SK-N-SH (cell line): ENCODE data around the gene OR6K3. TPM values are rescaled to one million over a fixed set of nuclear protein-coding genes. Genes with fewer than 3 reads are reported as not detected.
"Not testable (repeated sequence)": the region's sequence is repeated elsewhere in the genome, so short reads cannot be mapped to it uniquely, and the experiment has no call there.

ENCODE experiments used
- CTCF ChIA-PET: fragments of 300-600, 350-600 bp; formaldehyde crosslinking; extraction: SDS; loops from one replicate; lab custom pipeline; 2021; lab: Yijun Ruan, JAX
- POLR2A ChIA-PET: fragments of 350-600 bp; sonication (Branson Sonifier 250); formaldehyde crosslinking; extraction: SDS; loops from one replicate; lab custom pipeline; 2020; ENCODE audit warnings: antibody characterized with exemption, inconsistent platforms; lab: Yijun Ruan, JAX
- DNase-seq: peaks from one replicate; pipeline ENCODE4 v3.0.0; 2012
- H2AFZ ChIP-seq: fragments of 200-600 bp; sonication (generic); 2 replicates; pipeline ENCODE4 v1.8.1; 2016; ENCODE audit warnings: antibody characterized with exemption, mild to moderate bottlenecking, low read depth
- H3F3A ChIP-seq: fragments of 200-600 bp; sonication (generic); replicated peaks from 2 replicates; pipeline ENCODE3; 2016; ENCODE audit warnings: antibody characterized with exemption, mild to moderate bottlenecking; ENCODE audit not compliant: insufficient read depth
- H3K27ac ChIP-seq, 2 experiments: fragments of 200-500 bp in 1 of 2; fragments of 200-600 bp in 1 of 2; sonication (Bioruptor generic) in 1 of 2; sonication (generic), shearing (Covaris generic) in 1 of 2; 2 replicates each; pipeline versions ENCODE4 v1.5.1 to v1.6.1; 2014 to 2016; ENCODE audit warnings: low read depth in 2 of 2, inconsistent platforms in 1 of 2, low read length in 1 of 2, mild to moderate bottlenecking in 1 of 2, mixed read lengths in 1 of 2
- H3K27me3 ChIP-seq: fragments of 200-600 bp; sonication (generic), shearing (Covaris generic); 2 replicates; pipeline ENCODE4 v1.6.1; 2016; ENCODE audit warnings: mixed run types; ENCODE audit not compliant: insufficient read depth
- H3K36me3 ChIP-seq, 2 experiments: fragments of 200-500 bp in 1 of 2; fragments of 200-600 bp in 1 of 2; sonication (Bioruptor generic) in 1 of 2; sonication (generic) in 1 of 2; replicated peaks in 1 of 2; 2 replicates each; pipeline versions ENCODE3 to v1.5.1; 2014 to 2016; ENCODE audit warnings: low read length in 1 of 2, mild to moderate bottlenecking in 1 of 2; ENCODE audit not compliant: insufficient read depth in 2 of 2, control insufficient read depth in 1 of 2
- H3K4me1 ChIP-seq, 2 experiments: fragments of 200-500 bp in 1 of 2; fragments of 200-600 bp in 1 of 2; sonication (Bioruptor generic) in 1 of 2; sonication (generic), shearing (Covaris generic) in 1 of 2; 2 replicates each; pipeline versions ENCODE4 v1.5.1 to v1.6.1; 2014 to 2016; ENCODE audit warnings: low read depth in 1 of 2, low read length in 1 of 2, mixed run types in 1 of 2; ENCODE audit not compliant: insufficient read depth in 2 of 2, control insufficient read depth in 1 of 2
- H3K4me2 ChIP-seq: fragments of 200-600 bp; sonication (generic), shearing (Covaris generic); 2 replicates; pipeline ENCODE4 v1.6.1; 2017; ENCODE audit warnings: mixed run types
- H3K4me3 ChIP-seq, 2 experiments: fragments of 200-500 bp in 1 of 2; fragments of 200-600 bp in 1 of 2; sonication (Bioruptor generic) in 1 of 2; sonication (generic), shearing (Covaris generic) in 1 of 2; 2 replicates each; pipeline versions ENCODE4 v1.5.1 to v1.8.1; 2014 to 2016; ENCODE audit warnings: low read depth in 2 of 2, inconsistent platforms in 1 of 2, low read length in 1 of 2, mild to moderate bottlenecking in 1 of 2, mixed read lengths in 1 of 2, moderate library complexity in 1 of 2
- H3K79me2 ChIP-seq: fragments of 200-600 bp; sonication (generic); 2 replicates; pipeline ENCODE4 v1.8.1; 2017; ENCODE audit warnings: mild to moderate bottlenecking; ENCODE audit not compliant: insufficient read depth
- H3K9ac ChIP-seq: fragments of 200-600 bp; sonication (generic); 2 replicates; pipeline ENCODE4 v1.6.1; 2017; ENCODE audit warnings: mixed run types
- H3K9me2 ChIP-seq: fragments of 200-600 bp; sonication (generic); 2 replicates; pipeline ENCODE4 v1.6.1; 2017; ENCODE audit warnings: mixed run types
- H3K9me3 ChIP-seq: fragments of 200-600 bp; sonication (generic); 2 replicates; pipeline ENCODE4 v1.6.1; 2017; ENCODE audit warnings: mixed run types, mild to moderate bottlenecking, moderate library complexity
- H4K20me1 ChIP-seq: fragments of 200-600 bp; sonication (generic); 2 replicates; pipeline ENCODE4 v1.6.1; 2017; ENCODE audit warnings: mild to moderate bottlenecking, mixed run types; ENCODE audit not compliant: insufficient read depth
- CTCF ChIP-seq: fragments of 200-600 bp; sonication (generic); IDR thresholded peaks from 2 replicates; pipeline ENCODE4 v1.6.1; 2017; ENCODE audit warnings: antibody characterized with exemption, mild to moderate bottlenecking, moderate library complexity
- EZH2phosphoT487 ChIP-seq: fragments of 200-600 bp; sonication (generic); IDR thresholded peaks from 2 replicates; pipeline ENCODE4 v1.6.1; 2017; ENCODE audit warnings: low read depth, mixed run types, mild to moderate bottlenecking, antibody characterized with exemption, moderate library complexity, borderline replicate concordance
- FOXJ3 ChIP-seq: sonication (generic); formaldehyde crosslinking; IDR thresholded peaks from 2 replicates; pipeline ENCODE4 v1.5.1; 2020; ENCODE audit warnings: mild to moderate bottlenecking, missing genetic modification reagents
- FOXM1 ChIP-seq: IDR thresholded peaks from 2 replicates; pipeline ENCODE4 v1.4.0; 2012; ENCODE audit warnings: low read depth, mild to moderate bottlenecking
- IRF3 ChIP-seq: fragments of 150-350 bp; IDR thresholded peaks from 2 replicates; pipeline ENCODE4 v1.6.1; 2016; ENCODE audit warnings: mild to moderate bottlenecking, low read depth, low read length
- JUND ChIP-seq: IDR thresholded peaks from 2 replicates; pipeline ENCODE4 v1.4.0; 2012
- MAX ChIP-seq: IDR thresholded peaks from 2 replicates; pipeline ENCODE4 v1.4.0; 2012; ENCODE audit warnings: low read depth
- NRF1 ChIP-seq: IDR thresholded peaks from 2 replicates; pipeline ENCODE4 v1.6.1; 2012; ENCODE audit warnings: low read depth, mild to moderate bottlenecking, low read length
- PBX3 ChIP-seq: IDR thresholded peaks from 2 replicates; pipeline ENCODE4; 2012
- RAD21 ChIP-seq: IDR thresholded peaks from 2 replicates; pipeline ENCODE4 v1.6.1; 2012; ENCODE audit warnings: mild to moderate bottlenecking, low read length
- RFX5 ChIP-seq: IDR thresholded peaks from 2 replicates; pipeline ENCODE4 v1.6.1; 2012; ENCODE audit warnings: mild to moderate bottlenecking, improper control_type of control experiment, low read length
- RXRA ChIP-seq: IDR thresholded peaks from 2 replicates; pipeline ENCODE4 v1.4.0; 2012; ENCODE audit warnings: low read depth, mild to moderate bottlenecking, borderline replicate concordance
- SMC3 ChIP-seq: IDR thresholded peaks from 2 replicates; pipeline ENCODE4 v1.6.1; 2012; ENCODE audit warnings: low read depth, low read length, improper control_type of control experiment
- TAF1 ChIP-seq: IDR thresholded peaks from 2 replicates; pipeline ENCODE4 v1.6.1; 2012; ENCODE audit warnings: low read depth, mild to moderate bottlenecking, low read length, moderate library complexity, borderline replicate concordance
- TCF12 ChIP-seq: IDR thresholded peaks from 2 replicates; pipeline ENCODE4 v1.4.0; 2012
- USF1 ChIP-seq: IDR thresholded peaks from 2 replicates; pipeline ENCODE4 v1.4.0; 2012; ENCODE audit warnings: low read depth, borderline replicate concordance
- WGBS: methylation state at CpG from one replicate; pipeline ENCODE4 v1.1.6; 2017; ENCODE audit warnings: low lambda C conversion rate; 5-methylcytosine and 5-hydroxymethylcytosine counted together
- polyA plus RNA-seq, 3 experiments: library from polyadenylated mRNA; depleted of rRNA; stranded (reverse); fragments of >200 nt; gene quantifications; 2 replicates each; pipeline ENCODE4 v1.2.3, GENCODE V29; 2012

OR6K3 gene
- polyA plus RNA-seq, 1 of the 3 experiments (the other 2 are of a cell fraction), result not detected

GRCh38 chr1:158691907-158692306 is 28.6 kb downstream of the OR6K3 start:
- no peaks in the 10 kb centered on the region for H3K36me3 ChIP-seq
- no peaks in the 10 kb centered on the region for H3F3A ChIP-seq
- H3K79me2 ChIP-seq, result no peaks in the 10 kb centered on the region
- no peak overlapping the region for H3K4me3 ChIP-seq
- DNase-seq, result no peak
- no peak overlapping the region for H3K9ac ChIP-seq
- H4K20me1 ChIP-seq, result no peaks in the 10 kb centered on the region
- no peaks in the 10 kb centered on the region for H3K9me3 ChIP-seq
- no peak overlapping the region for H2AFZ ChIP-seq
- 0 out of 2 replicates have a peak, but pooled peaks cover 4% of the 10 kb centered on the region for H3K27me3 ChIP-seq
- H3K27ac ChIP-seq, result no peak overlapping the region
- CTCF ChIA-PET, result no interaction called here
- TF ChIP-seq MAX (no peak), RXRA (no peak), IRF3 (no peak), CTCF (no peak), FOXJ3 (CRISPR knock-in tag) (no peak), FOXM1 (no peak), RFX5 (no peak), EZH2phosphoT487 (no peak), NRF1 (no peak), RAD21 (no peak), PBX3 (no peak), TCF12 (no peak), JUND (no peak), TAF1 (no peak), SMC3 (no peak), USF1 (no peak)
- no peak overlapping the region for H3K4me2 ChIP-seq
- POLR2A ChIA-PET, result no interaction called here
- H3K4me1 ChIP-seq, result no peaks in the 10 kb centered on the region
- H3K9me2 ChIP-seq, result no peaks in the 10 kb centered on the region

- DNase-seq, CTCF ChIA-PET, H3K9me2 ChIP-seq, H3K4me2 ChIP-seq, H3K27ac ChIP-seq, H4K20me1 ChIP-seq, H3K27me3 ChIP-seq, H3K9ac ChIP-seq, H3K36me3 ChIP-seq, POLR2A ChIA-PET, H3F3A ChIP-seq, H2AFZ ChIP-seq, H3K79me2 ChIP-seq, H3K4me1 ChIP-seq, H3K9me3 ChIP-seq, H3K4me3 ChIP-seq: not testable (repeated sequence)
- whole genome bisulfite sequencing, result 0% methylated on average over 1 of the region's 1 CpG
Observed at GRCh38 chr1:158691149-158691548, 29.4 kb downstream of the OR6K3 start.
